Neural progenitor cell (in vitro differentiated cells): ENCODE data around the gene FRAS1. TPM values are rescaled to one million over a fixed set of nuclear protein-coding genes. Genes with fewer than 3 reads are reported as not detected.
"Not testable (repeated sequence)": the region's sequence is repeated elsewhere in the genome, so short reads cannot be mapped to it uniquely, and the experiment has no call there.

Experiments
- DNase-seq: peaks from one replicate; pipeline ENCODE4 v3.0.0-alpha.2; 2016; ENCODE audit warnings: low spot score
- H2AFZ ChIP-seq: fragments of 200-600 bp; sonication (generic); replicated peaks from 2 replicates; pipeline ENCODE4 v1.6.1; 2016; ENCODE audit warnings: antibody characterized with exemption
- H3F3A ChIP-seq: fragments of 200-600 bp; sonication (generic); 2 replicates; pipeline ENCODE4 v1.6.1; 2016; ENCODE audit warnings: antibody characterized with exemption, low read depth
- H3K27ac ChIP-seq: fragments of 200-600 bp; sonication (generic); 2 replicates; pipeline ENCODE4 v1.5.1; 2016; ENCODE audit warnings: mild to moderate bottlenecking
- H3K27me3 ChIP-seq: fragments of 200-600 bp; sonication (generic); 2 replicates; pipeline ENCODE4 v1.6.1; 2016; ENCODE audit warnings: mild to moderate bottlenecking, moderate library complexity
- H3K36me3 ChIP-seq: fragments of 200-600 bp; sonication (generic); 2 replicates; pipeline ENCODE4 v1.5.1; 2016
- H3K4me1 ChIP-seq: fragments of 200-600 bp; sonication (generic); 2 replicates; pipeline ENCODE4 v1.6.1; 2016; ENCODE audit warnings: mixed run types
- H3K4me2 ChIP-seq: fragments of 200-600 bp; sonication (generic); 2 replicates; pipeline ENCODE4 v1.6.1; 2016
- H3K4me3 ChIP-seq: fragments of 200-600 bp; sonication (generic); 2 replicates; pipeline ENCODE4 v1.5.1; 2016
- H3K79me2 ChIP-seq: fragments of 200-600 bp; sonication (generic); 2 replicates; pipeline ENCODE4 v1.6.1; 2016; ENCODE audit warnings: low read depth
- H3K9ac ChIP-seq: fragments of 200-600 bp; sonication (generic); 2 replicates; pipeline ENCODE4 v1.6.1; 2016
- H3K9me3 ChIP-seq: fragments of 200-600 bp; sonication (generic); 2 replicates; pipeline ENCODE4 v1.5.1; 2016; ENCODE audit warnings: low read depth
- H4K20me1 ChIP-seq: fragments of 200-600 bp; sonication (generic); 2 replicates; pipeline ENCODE4 v1.6.1; 2016; ENCODE audit warnings: low read depth
- H3K27ac Mint-ChIP-seq: 3 replicates; pipeline ENCODE4 v1.8.0; 2021; ENCODE audit warnings: mixed read lengths
- H3K27me3 Mint-ChIP-seq: 2 replicates; pipeline ENCODE4 v1.8.0; 2022; ENCODE audit warnings: low read depth, mild to moderate bottlenecking, inconsistent platforms, moderate library complexity, mixed read lengths; ENCODE audit not compliant: insufficient read depth
- H3K36me3 Mint-ChIP-seq: 3 replicates; pipeline ENCODE4 v1.8.0; 2021; ENCODE audit warnings: mixed read lengths
- H3K4me1 Mint-ChIP-seq: 3 replicates; pipeline ENCODE4 v1.8.0; 2021; ENCODE audit warnings: mixed read lengths
- H3K4me3 Mint-ChIP-seq: 3 replicates; pipeline ENCODE4 v1.8.0; 2021; ENCODE audit warnings: mild to moderate bottlenecking, moderate library complexity, mixed read lengths
- H3K9me3 Mint-ChIP-seq: 3 replicates; pipeline ENCODE4 v1.8.0; 2020; ENCODE audit warnings: mixed read lengths
- CTCF ChIP-seq: fragments of 200-600 bp; sonication (generic); IDR thresholded peaks from 2 replicates; pipeline ENCODE4 v1.5.1; 2017; ENCODE audit warnings: antibody characterized with exemption, mild to moderate bottlenecking
- EZH2 ChIP-seq: fragments of 200-600 bp; sonication (generic); IDR thresholded peaks from 2 replicates; pipeline ENCODE4 v1.6.1; 2017; ENCODE audit warnings: antibody characterized with exemption, mild to moderate bottlenecking, moderate library complexity
- EZH2phosphoT487 ChIP-seq: fragments of 200-600 bp; sonication (generic); IDR thresholded peaks from 2 replicates; pipeline ENCODE4 v1.6.1; 2017; ENCODE audit warnings: antibody characterized with exemption
- total RNA-seq: library from RNA; depleted of rRNA; stranded (reverse); fragments of >200 nt; gene quantifications from 2 replicates; pipeline ENCODE4 v1.2.3, GENCODE V29; 2015; ENCODE audit warnings: low replicate concordance

Gene FRAS1
- total RNA-seq, 1 donor from 2014 or later: 21.3 TPM

DNA sequence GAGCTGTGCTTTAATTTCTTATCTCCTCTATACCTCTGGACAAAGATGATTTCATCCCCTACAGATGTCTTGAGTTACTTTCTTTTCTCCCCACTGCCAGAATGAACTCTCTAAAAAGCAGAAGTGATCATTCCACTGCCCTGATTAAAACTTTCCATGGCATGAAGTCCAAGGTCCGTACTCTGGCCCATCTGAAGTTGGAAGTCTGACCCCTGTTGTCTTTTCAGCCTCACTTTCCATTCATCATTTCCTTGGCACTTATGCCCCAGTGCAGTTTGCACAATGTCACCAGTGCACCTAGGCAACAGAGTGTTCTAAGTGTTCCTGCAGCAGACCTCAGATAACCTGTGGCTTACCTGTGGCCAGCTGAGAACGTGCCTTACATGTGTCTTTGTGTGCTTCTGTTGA, 242.4 kb downstream of the FRAS1 start:
- Histone ChIP-seq H3K4me3 (no peak overlapping the region), H3K79me2 (no peaks in the 10 kb centered on the region), H2AFZ (no peak overlapping the region), H3K9ac (no peak overlapping the region), H3K36me3 (no peaks in the 10 kb centered on the region), H3F3A (peaks cover 6% of the 10 kb centered on the region), H3K27me3 (no peaks in the 10 kb centered on the region), H3K9me3 (no peaks in the 10 kb centered on the region), H3K4me1 (no peaks in the 10 kb centered on the region), H3K4me2 (no peak overlapping the region), H3K27ac (no peak overlapping the region), H4K20me1 (no peaks in the 10 kb centered on the region)
- DNase-seq: no peak
- H3K9me3 Mint-ChIP-seq: peaks cover 4% of the 10 kb centered on the region
- H3K4me3 Mint-ChIP-seq: no peak overlapping the region
- H3K27me3 Mint-ChIP-seq: no peaks in the 10 kb centered on the region
- H3K27ac Mint-ChIP-seq: no peak overlapping the region
- H3K36me3 Mint-ChIP-seq: peaks cover 4% of the 10 kb centered on the region
- TF ChIP-seq EZH2 (no peak), EZH2phosphoT487 (no peak), CTCF (no peak)
- H3K4me1 Mint-ChIP-seq: no peaks in the 10 kb centered on the region

- not testable (repeated sequence) for H3K4me3 Mint-ChIP-seq, H3K27ac ChIP-seq, H3K79me2 ChIP-seq, H3K27me3 Mint-ChIP-seq, H3K36me3 ChIP-seq, DNase-seq, H3K27me3 ChIP-seq, H3K9me3 ChIP-seq, H3K9me3 Mint-ChIP-seq, H3K9ac ChIP-seq, H4K20me1 ChIP-seq, H3K36me3 Mint-ChIP-seq, H3K27ac Mint-ChIP-seq, H3K4me3 ChIP-seq, H2AFZ ChIP-seq
- Histone ChIP-seq H3K4me2 (peak overlapping the region; percentile 31), H3F3A (peaks cover 10% of the 10 kb centered on the region), H3K4me1 (peaks cover 27% of the 10 kb centered on the region)
- peaks cover 29% of the 10 kb centered on the region for H3K4me1 Mint-ChIP-seq
These were observed 250.1 kb downstream of the FRAS1 start for GRCh38 chr4:78307263-78307662.

DNA sequence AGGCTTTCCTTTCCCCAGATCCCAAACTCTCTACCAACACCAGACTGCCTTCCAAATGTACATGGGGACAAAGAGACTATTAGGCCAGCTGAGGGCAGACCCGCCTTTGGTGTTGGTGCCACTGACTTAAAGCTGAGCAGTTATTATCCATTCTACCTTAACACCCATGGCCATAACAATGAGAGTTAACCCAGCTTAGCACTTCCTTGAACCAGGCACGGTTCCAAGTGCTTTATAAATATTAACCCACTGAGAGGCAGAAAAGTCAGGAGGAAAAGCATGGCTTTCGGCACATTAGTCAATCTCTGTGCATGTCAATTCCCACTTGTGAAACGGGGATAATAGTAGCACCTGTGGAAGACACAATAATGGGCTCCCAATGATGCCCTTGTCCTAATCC, 251.4 kb downstream of the FRAS1 start:
- no peak overlapping the region for H3K4me3 ChIP-seq
- H2AFZ ChIP-seq: no peak overlapping the region
- peaks cover 5% of the 10 kb centered on the region for H3K9me3 Mint-ChIP-seq
- H3K4me2 ChIP-seq: no peak overlapping the region
- peaks cover 7% of the 10 kb centered on the region for H3K36me3 Mint-ChIP-seq
- no peaks in the 10 kb centered on the region for H3K27me3 ChIP-seq
- peaks cover 29% of the 10 kb centered on the region for H3K4me1 Mint-ChIP-seq
- no peaks in the 10 kb centered on the region for H4K20me1 ChIP-seq
- peaks cover 10% of the 10 kb centered on the region for H3F3A ChIP-seq
- peaks cover 27% of the 10 kb centered on the region for H3K4me1 ChIP-seq
- no peaks in the 10 kb centered on the region for H3K36me3 ChIP-seq
- H3K9ac ChIP-seq: no peak overlapping the region
- DNase-seq: no peak
- TF ChIP-seq EZH2 (no peak), EZH2phosphoT487 (no peak), CTCF (no peak)
- peaks cover 2% of the 10 kb centered on the region for H3K27me3 Mint-ChIP-seq
- no peaks in the 10 kb centered on the region for H3K9me3 ChIP-seq
- no peak overlapping the region for H3K27ac ChIP-seq
- H3K4me3 Mint-ChIP-seq: no peak overlapping the region
- H3K27ac Mint-ChIP-seq: peak overlapping the region; percentile 25
- no peaks in the 10 kb centered on the region for H3K79me2 ChIP-seq

GRCh38 chr4:78309352-78309751, 252.2 kb downstream of the FRAS1 start:
- Mint-ChIP-seq H3K27me3 (peaks cover 2% of the 10 kb centered on the region), H3K4me3 (no peak overlapping the region), H3K4me1 (peaks cover 29% of the 10 kb centered on the region), H3K27ac (no peak overlapping the region), H3K9me3 (peaks cover 5% of the 10 kb centered on the region), H3K36me3 (peaks cover 7% of the 10 kb centered on the region)
- Histone ChIP-seq H2AFZ (no peak overlapping the region), H4K20me1 (no peaks in the 10 kb centered on the region), H3K4me1 (peaks cover 27% of the 10 kb centered on the region), H3K9me3 (no peaks in the 10 kb centered on the region), H3F3A (peaks cover 10% of the 10 kb centered on the region), H3K9ac (no peak overlapping the region), H3K36me3 (no peaks in the 10 kb centered on the region), H3K27me3 (no peaks in the 10 kb centered on the region), H3K27ac (no peak overlapping the region), H3K4me3 (no peak overlapping the region), H3K79me2 (no peaks in the 10 kb centered on the region), H3K4me2 (peak overlapping the region; percentile 5)
- no peak for DNase-seq
- TF ChIP-seq CTCF (no peak), EZH2phosphoT487 (no peak), EZH2 (no peak)
